Endothelial cell of umbilical vein (primary cell): ENCODE measurements around the gene CEACAM20. TPM values are rescaled to one million over a fixed set of nuclear protein-coding genes. Genes with fewer than 3 reads are reported as not detected.

Source experiments
- polyA plus RNA-seq, 4 experiments: library from polyadenylated mRNA; depleted of rRNA in 3 of 4; stranded (reverse) in 3 of 4; unstranded in 1 of 4; fragments of >200 nt; gene quantifications; 2 replicates each; pipeline versions ENCODE4 v1.2.1 to v1.2.3, GENCODE V29; 2011 to 2012; ENCODE audit warnings: missing spikeins in 1 of 4
- small RNA-seq: library from RNA; depleted of rRNA; stranded (forward); fragments of <200 nt; gene quantifications from one replicate; pipeline ENCODE3, GENCODE V24; 2012; ENCODE audit warnings: low replicate concordance, low read depth; ENCODE audit not compliant: insufficient read depth, insufficient read length
- total RNA-seq: library from RNA; stranded (reverse); gene quantifications from 2 replicates; pipeline ENCODE4 v1.2.3, GENCODE V29; 2021

CEACAM20 gene
- total and polyA plus RNA-seq, 2 donors (not counting 3 experiments of a cell fraction or from before 2014, with no cell fraction given) = 0.06 TPM; not detected in 1

Small RNAs within 50 kb of the gene (small RNA-seq; reads per million reads assigned to genes)
- not detected for gene AC243964.1

Other genes with a start within 250 kb of the CEACAM20 start
- 5.2 TPM in 2 replicates for gene ZNF235, start 224.7 kb downstream of the CEACAM20 start, total RNA-seq
- 1.8 and 2.0 TPM in 2 replicates for gene ZNF235, start 224.7 kb downstream of the CEACAM20 start, polyA plus RNA-seq
- gene ZNF112, start 173.0 kb downstream of the CEACAM20 start, total RNA-seq = 4.6 and 7.5 TPM in 2 replicates
- 1.2 and 2.0 TPM in 2 replicates for gene ZNF112, start 173.0 kb downstream of the CEACAM20 start, polyA plus RNA-seq
- 3.6 and 4.6 TPM in 2 replicates for gene ZNF285, start 128.1 kb downstream of the CEACAM20 start, total RNA-seq
- gene ZNF285, start 128.1 kb downstream of the CEACAM20 start, polyA plus RNA-seq = 0.76 and 0.90 TPM in 2 replicates
- gene ZNF229, start 81.2 kb downstream of the CEACAM20 start, total RNA-seq = 6.0 and 8.8 TPM in 2 replicates
- 2.4 and 2.7 TPM in 2 replicates for gene ZNF229, start 81.2 kb downstream of the CEACAM20 start, polyA plus RNA-seq
- 8.6 and 8.9 TPM in 2 replicates for gene ZNF180, start 29.2 kb downstream of the CEACAM20 start, total RNA-seq
- gene ZNF180, start 29.2 kb downstream of the CEACAM20 start, polyA plus RNA-seq = 1.4 and 2.1 TPM in 2 replicates
- gene IGSF23, start 83.9 kb upstream of the CEACAM20 start, total RNA-seq = 0.35 TPM in 1 of 2 replicates, not detected in the other
- 0.73 and 0.81 TPM in 2 replicates for gene IGSF23, start 83.9 kb upstream of the CEACAM20 start, polyA plus RNA-seq
- gene PVR, start 114.2 kb upstream of the CEACAM20 start, total RNA-seq = 133 and 199 TPM in 2 replicates
- gene PVR, start 114.2 kb upstream of the CEACAM20 start, polyA plus RNA-seq = 226 and 276 TPM in 2 replicates
- 9.9 and 13.0 TPM in 2 replicates for gene CEACAM19, start 141.8 kb upstream of the CEACAM20 start, total RNA-seq
- gene CEACAM19, start 141.8 kb upstream of the CEACAM20 start, polyA plus RNA-seq = 14.5 and 23.2 TPM in 2 replicates
- gene CEACAM16, start 169.5 kb upstream of the CEACAM20 start, total RNA-seq = not detected in 2 replicates
- not detected in 2 replicates for gene CEACAM16, start 169.5 kb upstream of the CEACAM20 start, polyA plus RNA-seq
- gene BCL3, start 219.0 kb upstream of the CEACAM20 start, total RNA-seq = 24.0 and 26.9 TPM in 2 replicates
- gene BCL3, start 219.0 kb upstream of the CEACAM20 start, polyA plus RNA-seq = 11.0 and 15.3 TPM in 2 replicates
- not detected in 2 replicates for gene CBLC, start 248.2 kb upstream of the CEACAM20 start, total RNA-seq
- 0.04 and 0.08 TPM in 2 replicates for gene CBLC, start 248.2 kb upstream of the CEACAM20 start, polyA plus RNA-seq